Measurements from ENCODE around the gene ATP6V0D1. TPM values are rescaled to one million over a fixed set of nuclear protein-coding genes. Genes with fewer than 3 reads are reported as not detected.

Gene ATP6V0D1
- total and polyA plus RNA-seq, 2 of the 4 experiments (the other 2 are of a cell fraction), result 112 to 124 TPM

DNA sequence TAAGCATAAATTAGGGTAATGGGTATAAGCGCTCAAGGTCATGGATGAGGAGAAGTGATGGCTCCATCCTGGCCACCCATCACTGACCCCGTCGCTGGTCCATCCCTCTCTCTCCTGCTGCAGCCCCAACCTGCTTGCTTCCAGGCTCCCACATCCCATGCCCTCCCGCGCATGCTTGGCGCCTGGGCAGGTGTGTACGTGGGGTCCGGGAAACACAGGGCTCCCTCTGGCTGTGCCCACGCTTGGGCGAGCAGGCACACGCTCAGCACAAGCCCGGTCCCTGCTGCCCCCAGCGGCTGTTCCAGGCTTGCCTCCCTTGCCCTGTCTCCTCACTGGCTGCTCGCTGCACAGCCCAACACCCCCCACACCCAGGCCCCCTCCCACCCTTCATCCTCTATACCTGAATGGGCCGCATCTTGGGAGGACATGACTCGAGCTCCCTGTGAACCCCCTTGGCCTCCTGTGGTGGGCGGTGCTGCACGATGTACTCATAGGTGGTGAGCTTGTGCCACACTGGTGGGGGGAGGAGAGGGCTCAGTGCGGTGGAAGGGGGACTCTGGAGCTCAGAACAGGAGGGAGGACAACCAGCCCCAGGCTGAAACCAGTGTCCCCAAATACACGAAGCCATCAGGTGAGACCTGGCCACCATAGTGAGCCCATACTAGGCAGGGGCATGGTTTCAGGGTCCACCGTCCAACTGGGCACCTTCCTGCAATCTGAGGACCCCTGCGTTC is 83.0 kb downstream of the ATP6V0D1 start:
- Histone ChIP-seq H3K79me1 (ENCODE audit: low read depth in 1 of 2, low read length in 2 of 2) (no peaks in the 10 kb centered on the region), H3K23ac (ENCODE audit: low read depth, low read length) (no peak overlapping the region), H2AFZ (replicated peaks; ENCODE audit: low read length, poor library complexity) (no peak overlapping the region), H4K5ac (ENCODE audit: low read depth, low read length) (no peak overlapping the region), H3K4ac (ENCODE audit: low read depth, low read length) (no peak overlapping the region), H3K56ac (ENCODE audit: extremely low read depth, insufficient read depth, low read length) (no peak overlapping the region), H3K9me1 (ENCODE audit: insufficient read depth, low read length) (peaks cover under 1% of the 10 kb centered on the region; the same call in 1 of the 2 replicates), H3K4me1 (ENCODE audit: control insufficient read depth, insufficient read depth, low read length) (peaks cover 14% of the 10 kb centered on the region), H3K27me3 (ENCODE audit: control insufficient read depth, insufficient read depth, low read length) (no peaks in the 10 kb centered on the region), H4K91ac (ENCODE audit: insufficient read depth, low read depth, low read length) (no peak overlapping the region), H2BK20ac (ENCODE audit: low read depth, low read length) (no peak overlapping the region), H2BK5ac (ENCODE audit: low read depth, low read length, poor library complexity, severe bottlenecking) (no peak overlapping the region), H3K4me3 (ENCODE audit: insufficient read depth, low read depth, low read length) (no peak overlapping the region), H2AK5ac (ENCODE audit: low read depth, low read length) (no peak overlapping the region), H4K8ac (ENCODE audit: low read depth in 2 of 2, low read length in 2 of 2) (no peak overlapping the region), H2AK9ac (replicated peaks; ENCODE audit: low read depth, low read length, poor library complexity) (no peak overlapping the region), H2BK120ac (ENCODE audit: low read depth, low read length) (no peak overlapping the region), H3K9ac (ENCODE audit: low read depth, low read length) (no peak overlapping the region), H3K36me3 (ENCODE audit: control insufficient read depth, insufficient read depth, low read length) (no peaks in the 10 kb centered on the region), H4K20me1 (ENCODE audit: insufficient read depth, low read length) (no peaks in the 10 kb centered on the region), H3K27ac (ENCODE audit: insufficient read depth, low read length) (no peak overlapping the region), H3K9me3 (ENCODE audit: control insufficient read depth, insufficient read depth, low read length) (no peaks in the 10 kb centered on the region), H3K4me2 (ENCODE audit: low read depth, low read length) (no peak overlapping the region), H3K14ac (replicated peaks; ENCODE audit: low read depth, low read length) (no peak overlapping the region), H2BK15ac (ENCODE audit: low read depth, low read length) (no peak overlapping the region), H3K18ac (ENCODE audit: low read depth, low read length) (no peak overlapping the region)
- ATAC-seq (ENCODE audit: low read depth) (no peak), DNase-seq (no peak)
- in situ Hi-C loops (cut with MboI; ENCODE audit: low sequenced_read_pairs) (no loop called here), intact Hi-C loops (cut with micrococcal nuclease) (loop anchor here (2.0 kb wide), 1 partner anchor 137 kb away; no protein-coding TSS in a partner anchor), dilution Hi-C loops (cut with HindIII; ENCODE audit: low sequenced_read_pairs, unreplicated experiment) (no loop called here)
- ChIA-PET CTCF (no interaction called here), POLR2A (ENCODE audit: unreplicated experiment) (no interaction called here)
- BruUV-seq (replicated peaks), result no TSS peak
- WGBS, 2 experiments (ENCODE audit: extremely low coverage in 2 of 2, insufficient read length in 1 of 2), result 93% methylated on average over 9 of the region's 22 CpGs; no CpG with 5 or more reads in 1 of the 2 experiments
- TF ChIP-seq POLR2A (IDR thresholded peaks at IDR 0.05; ENCODE audit: low read depth, low read length) (no peak), RFX5 (IDR thresholded peaks at IDR 0.05; ENCODE audit: low read depth, low read length) (no peak), MXI1 (IDR thresholded peaks at IDR 0.05; ENCODE audit: borderline replicate concordance, low read depth, low read length) (no peak), NFE2L2 (IDR thresholded peaks at IDR 0.05; ENCODE audit: low read depth, low read length) (no peak), MAZ (IDR thresholded peaks at IDR 0.05; ENCODE audit: borderline replicate concordance, low read depth, low read length) (no peak), FOS (IDR thresholded peaks at IDR 0.05; ENCODE audit: low read depth, low read length) (no peak), BHLHE40 (IDR thresholded peaks at IDR 0.05; ENCODE audit: low read depth, low read length) (no peak), SMC3 (IDR thresholded peaks at IDR 0.05; ENCODE audit: low read depth, low read length) (no peak), CEBPB (IDR thresholded peaks at IDR 0.05; ENCODE audit: low read depth, low read length) (no peak), MAFK (IDR thresholded peaks at IDR 0.05; ENCODE audit: low read depth, low read length) (no peak), RCOR1 (IDR thresholded peaks at IDR 0.05; ENCODE audit: insufficient replicate concordance, low read length) (no peak), RAD21 (IDR thresholded peaks at IDR 0.05; ENCODE audit: low read length) (no peak), CHD1 (IDR thresholded peaks at IDR 0.05; ENCODE audit: low read depth, low read length) (no peak)
- TF ChIP-seq, protein P1, sequence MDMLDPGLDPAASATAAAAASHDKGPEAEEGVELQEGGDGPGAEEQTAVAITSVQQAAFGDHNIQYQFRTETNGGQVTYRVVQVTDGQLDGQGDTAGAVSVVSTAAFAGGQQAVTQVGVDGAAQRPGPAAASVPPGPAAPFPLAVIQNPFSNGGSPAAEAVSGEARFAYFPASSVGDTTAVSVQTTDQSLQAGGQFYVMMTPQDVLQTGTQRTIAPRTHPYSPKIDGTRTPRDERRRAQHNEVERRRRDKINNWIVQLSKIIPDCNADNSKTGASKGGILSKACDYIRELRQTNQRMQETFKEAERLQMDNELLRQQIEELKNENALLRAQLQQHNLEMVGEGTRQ (IDR thresholded peaks at IDR 0.05; ENCODE audit: low read depth, low read length), result no peak
- TF ChIP-seq, protein P2, sequence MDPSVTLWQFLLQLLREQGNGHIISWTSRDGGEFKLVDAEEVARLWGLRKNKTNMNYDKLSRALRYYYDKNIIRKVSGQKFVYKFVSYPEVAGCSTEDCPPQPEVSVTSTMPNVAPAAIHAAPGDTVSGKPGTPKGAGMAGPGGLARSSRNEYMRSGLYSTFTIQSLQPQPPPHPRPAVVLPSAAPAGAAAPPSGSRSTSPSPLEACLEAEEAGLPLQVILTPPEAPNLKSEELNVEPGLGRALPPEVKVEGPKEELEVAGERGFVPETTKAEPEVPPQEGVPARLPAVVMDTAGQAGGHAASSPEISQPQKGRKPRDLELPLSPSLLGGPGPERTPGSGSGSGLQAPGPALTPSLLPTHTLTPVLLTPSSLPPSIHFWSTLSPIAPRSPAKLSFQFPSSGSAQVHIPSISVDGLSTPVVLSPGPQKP (IDR thresholded peaks at IDR 0.05; ENCODE audit: borderline replicate concordance, low read depth, low read length), result no peak
- TF ChIP-seq, protein P3, sequence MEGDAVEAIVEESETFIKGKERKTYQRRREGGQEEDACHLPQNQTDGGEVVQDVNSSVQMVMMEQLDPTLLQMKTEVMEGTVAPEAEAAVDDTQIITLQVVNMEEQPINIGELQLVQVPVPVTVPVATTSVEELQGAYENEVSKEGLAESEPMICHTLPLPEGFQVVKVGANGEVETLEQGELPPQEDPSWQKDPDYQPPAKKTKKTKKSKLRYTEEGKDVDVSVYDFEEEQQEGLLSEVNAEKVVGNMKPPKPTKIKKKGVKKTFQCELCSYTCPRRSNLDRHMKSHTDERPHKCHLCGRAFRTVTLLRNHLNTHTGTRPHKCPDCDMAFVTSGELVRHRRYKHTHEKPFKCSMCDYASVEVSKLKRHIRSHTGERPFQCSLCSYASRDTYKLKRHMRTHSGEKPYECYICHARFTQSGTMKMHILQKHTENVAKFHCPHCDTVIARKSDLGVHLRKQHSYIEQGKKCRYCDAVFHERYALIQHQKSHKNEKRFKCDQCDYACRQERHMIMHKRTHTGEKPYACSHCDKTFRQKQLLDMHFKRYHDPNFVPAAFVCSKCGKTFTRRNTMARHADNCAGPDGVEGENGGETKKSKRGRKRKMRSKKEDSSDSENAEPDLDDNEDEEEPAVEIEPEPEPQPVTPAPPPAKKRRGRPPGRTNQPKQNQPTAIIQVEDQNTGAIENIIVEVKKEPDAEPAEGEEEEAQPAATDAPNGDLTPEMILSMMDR (conservative IDR thresholded peaks at IDR 0.05; ENCODE audit: low read depth, low read length), result no peak
